ENCODE measurements around the gene LRRTM4.

Gene LRRTM4

DNA sequence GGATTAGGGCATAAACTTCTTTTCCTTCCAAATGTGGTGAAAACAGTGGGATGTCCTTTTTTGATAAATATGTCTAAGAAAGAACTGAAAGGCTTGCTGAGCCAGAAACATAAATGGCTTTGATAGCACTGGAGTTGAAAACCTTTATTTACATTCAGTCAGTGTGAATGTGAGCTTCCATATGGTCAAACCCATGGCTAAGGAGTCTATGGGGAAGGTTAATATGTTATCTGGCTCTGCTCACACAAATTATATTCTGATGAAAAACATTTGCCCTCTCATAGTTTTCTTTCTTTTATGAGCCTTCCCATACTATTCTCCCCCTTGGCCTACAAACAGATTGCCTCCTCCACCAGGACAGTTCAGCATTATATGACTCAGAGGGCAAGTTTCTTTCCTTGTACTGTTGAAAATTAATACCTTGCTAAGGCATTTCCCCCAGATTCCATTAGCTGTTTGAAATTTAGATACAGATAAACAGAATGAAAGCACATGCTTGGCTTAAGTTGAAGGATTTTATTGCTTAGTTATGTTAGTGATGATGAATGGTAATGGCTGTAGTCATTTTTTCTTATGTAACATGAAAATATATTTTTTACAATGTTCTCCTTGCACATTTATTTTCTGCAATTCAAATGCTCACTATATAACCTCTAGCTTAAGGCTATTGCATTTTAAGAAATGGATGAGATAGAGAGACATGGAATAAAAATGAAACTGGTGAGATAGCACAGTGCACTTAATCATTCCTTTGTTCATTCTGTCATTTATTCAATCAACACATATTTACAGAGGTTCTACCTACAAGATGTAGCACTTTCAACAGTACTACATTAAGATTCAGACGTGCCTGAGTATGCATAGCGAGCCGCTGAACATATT lies 544.1 kb downstream of the LRRTM4 start:
- no peak for DNase-seq

DNA sequence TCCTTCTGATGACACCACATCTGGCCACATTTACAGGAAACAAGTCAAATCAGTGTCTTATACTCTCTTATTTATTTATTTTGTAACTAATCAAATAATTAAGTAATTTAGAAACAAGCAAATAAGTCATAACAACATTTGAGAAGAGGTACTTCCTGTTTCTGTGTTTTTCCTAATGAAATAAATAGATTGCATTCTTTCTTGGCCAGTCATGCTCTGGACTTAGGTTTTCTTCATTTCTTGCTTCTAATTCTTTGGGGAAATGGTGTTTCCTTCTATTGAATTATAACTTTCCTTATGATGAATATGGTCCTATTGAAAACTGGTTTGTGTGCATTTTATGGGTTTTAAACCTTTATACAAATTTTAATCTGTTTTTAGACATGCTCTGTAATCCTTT lies 546.4 kb downstream of the LRRTM4 start:
- no peak for DNase-seq

DNA sequence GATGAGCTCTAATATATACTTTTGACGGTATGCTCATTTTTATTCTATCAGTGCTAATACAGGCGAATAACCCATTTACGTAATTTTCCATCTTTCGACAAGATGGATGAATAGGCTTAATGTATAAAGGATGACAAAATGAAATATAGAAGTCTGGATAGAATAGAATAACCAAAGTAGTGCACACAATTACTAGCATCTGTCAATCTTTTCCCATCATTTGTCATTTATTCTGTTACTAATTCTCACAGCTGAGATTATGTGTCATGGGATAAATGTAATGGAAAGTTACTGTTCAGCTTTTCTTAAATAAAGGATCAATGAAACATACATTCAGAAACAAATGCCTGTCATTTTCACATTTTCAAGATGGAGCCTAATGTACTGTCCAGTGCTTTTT lies 548.6 kb downstream of the LRRTM4 start:
- DNase-seq: no peak

DNA sequence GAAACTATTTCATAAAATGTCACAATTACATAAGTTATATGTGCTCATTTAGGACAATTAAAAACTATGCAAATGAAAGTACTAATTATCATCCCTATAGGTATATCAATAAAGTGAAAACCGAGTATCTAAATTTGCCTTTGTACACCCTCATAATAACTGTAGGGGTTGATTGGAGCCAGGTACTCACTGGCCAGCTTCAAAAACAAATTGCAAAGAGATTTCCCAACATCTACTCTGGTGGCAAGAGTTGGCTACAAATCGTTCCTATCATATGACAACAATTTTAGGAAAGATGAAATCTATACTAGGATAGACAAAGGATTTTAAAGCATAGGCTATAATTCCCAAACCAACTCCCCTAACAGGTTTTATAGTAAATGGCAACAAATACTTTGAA lies 556.4 kb downstream of the LRRTM4 start:
- no peak for DNase-seq

DNA sequence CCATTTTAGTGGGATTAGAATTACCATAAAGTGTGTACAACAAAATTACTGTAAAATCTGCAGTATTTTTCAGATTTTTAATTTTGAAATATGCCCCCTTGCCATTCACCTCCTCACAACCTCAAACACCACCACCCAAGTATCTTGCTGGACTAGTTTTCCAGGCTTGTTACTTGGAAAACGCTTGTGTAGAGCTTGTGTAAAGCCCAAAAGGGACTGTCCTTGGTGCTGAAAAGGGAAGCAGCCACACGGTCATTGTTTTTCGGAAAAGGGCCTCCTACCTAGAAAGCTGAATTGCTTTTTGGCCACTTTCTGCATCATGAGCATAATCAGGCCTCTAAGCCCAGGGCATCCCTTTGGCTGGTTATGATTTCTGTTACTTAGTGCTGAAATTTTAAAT lies 563.4 kb downstream of the LRRTM4 start:
- DNase-seq: no peak

DNA sequence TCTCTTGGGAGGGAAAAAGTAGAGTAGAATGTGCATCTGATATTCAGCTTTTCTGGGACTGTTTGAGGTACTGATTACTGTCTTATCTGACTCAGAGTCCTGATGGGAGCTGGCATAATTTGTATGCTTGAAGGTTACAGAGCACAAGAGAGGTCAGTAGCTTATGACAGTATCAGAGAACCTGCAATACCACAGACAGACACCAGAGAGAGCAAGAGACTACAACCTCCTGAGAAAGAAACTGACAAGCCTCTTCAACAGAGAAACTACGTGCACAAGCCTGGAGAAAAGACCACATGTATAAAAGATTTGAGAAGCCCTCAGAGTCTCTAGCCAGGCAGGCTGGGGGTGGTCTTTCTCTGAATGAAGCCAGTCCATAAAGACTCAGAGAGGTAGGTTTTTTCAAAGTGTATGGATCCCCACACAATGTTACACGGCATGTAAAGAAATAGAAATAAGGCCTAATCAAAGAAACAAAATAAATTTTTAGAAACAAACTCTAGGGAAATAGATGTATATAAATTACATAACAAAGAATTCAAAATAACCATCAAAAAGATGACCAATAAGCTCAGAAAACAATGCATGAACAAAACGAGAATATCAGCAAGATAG lies 568.3 kb downstream of the LRRTM4 start:
- DNase-seq: no peak

DNA sequence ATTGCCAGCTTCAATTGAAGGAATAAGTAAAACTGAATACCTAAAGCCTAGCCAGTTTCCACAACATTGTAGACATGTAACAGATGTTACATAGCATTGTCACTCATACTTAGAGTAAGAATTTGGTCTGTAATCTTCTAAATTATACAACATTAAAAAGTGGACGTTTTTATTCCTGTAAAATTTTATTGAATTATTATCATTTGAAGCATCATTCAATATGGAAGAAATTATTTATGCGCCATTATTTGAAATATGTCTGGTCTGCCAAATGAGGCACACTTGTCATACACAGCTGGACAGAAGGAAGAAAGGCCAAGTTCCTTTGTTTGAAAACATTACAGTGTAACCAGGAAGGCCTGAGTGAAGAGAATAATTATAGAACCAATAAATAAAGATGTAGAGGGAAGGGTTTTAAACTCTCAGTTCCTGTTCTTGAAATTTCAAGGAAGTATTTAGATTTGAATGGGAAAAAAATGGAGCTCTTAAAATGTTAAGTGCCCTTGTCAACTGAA lies 575.5 kb downstream of the LRRTM4 start:
- no peak for DNase-seq

DNA sequence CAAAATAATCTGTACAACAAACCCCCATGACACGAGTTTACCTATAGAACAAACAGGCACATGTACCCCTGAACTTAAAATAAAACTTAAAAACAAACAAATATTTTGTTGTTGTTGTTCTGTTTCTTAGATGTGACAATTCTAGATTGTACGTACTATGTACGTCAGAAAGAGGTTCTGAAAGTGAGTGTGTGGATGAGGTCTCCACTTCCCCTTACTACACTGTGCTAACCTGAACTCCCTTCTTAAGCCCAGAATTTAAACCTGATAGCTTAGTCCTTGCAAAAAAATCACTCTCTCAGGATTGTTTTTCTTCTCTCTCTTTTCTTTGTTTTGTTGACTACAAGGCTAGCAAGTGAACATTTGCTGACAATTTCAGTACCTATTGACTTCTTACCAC lies 581.6 kb downstream of the LRRTM4 start:
- DNase-seq: no peak

DNA sequence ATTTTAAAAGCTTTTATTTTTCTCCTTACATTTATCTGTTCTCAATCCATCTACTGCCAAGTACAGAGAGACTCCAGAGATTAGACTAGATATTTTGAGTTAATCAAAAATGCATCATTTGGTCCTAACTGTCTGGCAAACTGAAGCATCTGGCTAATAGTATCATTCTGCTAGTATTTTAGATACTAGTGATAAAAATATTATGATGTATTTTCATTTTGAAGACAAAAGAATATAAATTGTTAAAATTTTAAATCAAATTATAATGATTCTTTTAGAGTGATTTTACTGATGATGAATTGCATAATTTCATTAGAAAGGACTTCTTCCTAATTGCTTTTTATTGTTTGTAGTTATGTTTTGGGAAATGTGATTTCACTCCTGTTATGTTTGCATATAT lies 584.0 kb downstream of the LRRTM4 start:
- DNase-seq: no peak

DNA sequence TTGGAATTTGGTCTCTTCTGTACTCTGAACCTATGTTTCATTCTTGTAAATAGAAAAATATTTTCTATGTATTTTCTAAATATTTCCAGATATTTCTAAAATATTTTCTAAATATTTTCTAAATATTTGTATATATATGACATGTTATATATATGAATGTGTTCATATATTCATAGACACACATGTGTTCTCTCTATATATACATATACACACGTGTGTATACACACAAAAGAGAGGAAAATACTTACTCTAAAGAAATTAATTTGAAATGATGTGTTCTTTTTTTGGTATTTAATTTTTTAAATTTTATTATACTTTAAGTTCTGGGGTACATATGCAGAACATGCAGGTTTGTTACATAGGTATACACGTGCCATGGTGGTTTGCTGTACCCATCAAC lies 589.6 kb downstream of the LRRTM4 start:
- no peak for DNase-seq

DNA sequence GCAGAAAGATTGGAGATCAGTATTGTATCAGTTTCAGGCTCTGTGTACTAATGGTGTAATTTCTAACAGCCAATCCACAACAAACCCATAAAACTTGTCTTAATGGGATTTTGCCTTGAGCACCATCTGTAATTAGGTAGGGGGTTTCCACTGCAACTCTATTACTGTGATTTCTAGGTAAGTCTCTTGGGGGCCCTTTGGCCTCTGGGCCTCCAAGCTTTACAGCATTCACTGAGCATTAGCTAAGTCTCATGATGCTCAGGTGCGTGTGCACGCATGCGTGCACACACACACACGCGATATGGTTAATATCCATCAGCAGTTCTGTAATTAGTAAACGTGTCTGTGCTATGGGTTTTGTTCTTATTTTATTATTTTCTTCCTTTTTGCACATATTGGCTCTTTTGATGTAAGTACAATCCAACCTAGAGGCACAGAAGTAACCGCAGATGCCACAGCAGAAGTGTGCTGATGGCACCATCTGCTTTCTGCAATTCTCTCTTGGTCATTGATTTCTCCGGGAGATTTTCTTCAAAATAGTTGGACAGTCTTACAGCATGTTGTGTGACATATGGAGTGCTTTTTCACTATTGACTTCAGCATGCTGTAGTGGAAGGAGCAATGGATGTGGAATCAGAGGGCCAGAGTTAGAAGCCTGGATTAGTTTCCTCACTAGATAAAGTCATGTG lies 592.0 kb downstream of the LRRTM4 start:
- DNase-seq: peak; percentile 95

DNA sequence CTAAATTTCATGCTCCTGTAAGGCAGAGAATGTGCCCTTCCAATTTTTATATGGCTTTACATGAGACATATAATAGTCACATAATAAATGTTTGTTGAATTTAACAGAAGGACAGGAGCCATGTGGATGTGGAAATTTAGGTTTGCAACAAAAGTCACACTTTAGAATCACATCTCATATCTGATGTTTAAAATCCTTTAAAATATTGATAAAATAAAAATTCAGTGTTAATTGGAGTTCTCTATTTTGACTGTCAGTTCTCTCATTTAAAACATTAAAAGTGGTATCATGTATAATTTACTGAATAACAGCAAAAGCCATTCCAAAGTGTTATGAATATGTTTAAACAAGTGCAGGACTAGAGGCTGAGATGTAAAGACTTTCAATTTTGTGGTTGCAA lies 594.1 kb downstream of the LRRTM4 start:
- DNase-seq: no peak

DNA sequence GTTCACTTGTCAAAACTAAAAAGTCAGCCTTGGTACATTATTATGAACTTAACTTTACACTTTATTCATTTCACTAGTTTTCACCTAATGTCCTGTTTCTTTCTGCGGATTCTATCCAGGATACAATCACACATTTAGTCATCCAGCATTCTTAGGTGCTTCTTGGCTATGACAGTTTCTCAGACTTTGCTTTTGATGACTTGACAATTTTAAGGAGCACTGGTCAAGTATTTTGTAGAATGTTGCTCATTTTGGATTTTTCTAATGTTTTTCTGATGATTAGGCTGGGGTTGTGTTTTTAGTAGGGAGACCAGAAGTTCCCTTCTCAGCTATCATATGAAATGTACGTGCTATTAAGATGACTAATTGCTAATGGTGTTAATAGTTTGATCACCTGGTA lies 601.2 kb downstream of the LRRTM4 start:
- DNase-seq: no peak

DNA sequence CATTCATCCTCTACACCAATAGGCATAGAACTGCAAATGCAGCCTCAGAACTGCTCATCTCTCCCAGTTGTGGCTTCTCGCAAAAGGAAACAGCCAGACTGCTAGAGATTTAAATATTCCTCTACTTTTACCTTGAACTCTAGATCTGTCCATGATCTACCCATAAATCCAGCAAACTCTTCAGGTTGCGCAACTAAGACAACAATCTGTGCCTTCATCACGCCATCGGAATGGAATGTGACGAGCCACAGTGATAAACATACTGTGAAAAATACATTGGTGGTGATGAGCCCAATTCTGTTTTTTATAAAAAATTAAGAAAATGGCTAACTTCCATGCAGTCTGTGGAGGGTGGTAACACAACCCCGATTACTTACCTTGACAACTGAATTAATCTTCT lies 626.7 kb downstream of the LRRTM4 start:
- no peak for DNase-seq

DNA sequence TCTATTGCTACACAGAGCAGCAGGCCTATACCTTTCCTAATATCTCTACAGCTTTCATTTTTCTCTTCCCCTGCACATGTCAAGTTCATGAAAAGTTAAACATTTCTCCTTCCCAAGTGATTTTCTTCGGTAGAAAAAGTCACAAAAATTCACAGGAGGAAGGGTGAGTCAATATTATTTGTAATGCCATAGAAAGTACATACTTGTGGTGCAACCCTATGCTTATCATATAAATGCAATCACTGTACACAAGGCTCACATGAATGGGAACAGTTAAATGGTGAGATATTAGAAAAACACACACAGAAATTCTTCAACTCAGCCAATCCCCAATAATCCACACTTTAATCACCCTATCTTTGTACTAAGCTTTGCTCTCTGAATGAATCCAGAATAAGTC lies 651.6 kb downstream of the LRRTM4 start:
- no peak for DNase-seq

DNA sequence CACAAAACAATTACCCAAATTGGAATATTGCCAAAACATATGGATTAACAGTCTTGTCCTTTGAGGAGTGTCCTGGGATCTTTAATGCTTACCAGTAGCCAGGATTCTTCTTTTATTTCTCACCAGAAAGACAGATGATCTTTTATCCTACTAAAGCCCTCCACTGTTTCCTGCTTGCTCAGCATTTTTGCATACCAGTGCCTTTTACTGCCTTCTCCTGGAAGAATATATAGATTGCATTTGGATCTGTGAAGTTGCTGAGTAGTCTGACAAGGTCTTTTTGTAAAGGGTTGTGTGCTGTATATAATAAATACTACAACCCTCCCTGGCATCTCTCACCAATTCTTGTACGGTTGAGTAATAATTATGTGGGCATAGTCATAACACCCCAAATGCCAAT lies 652.2 kb downstream of the LRRTM4 start:
- DNase-seq: no peak

DNA sequence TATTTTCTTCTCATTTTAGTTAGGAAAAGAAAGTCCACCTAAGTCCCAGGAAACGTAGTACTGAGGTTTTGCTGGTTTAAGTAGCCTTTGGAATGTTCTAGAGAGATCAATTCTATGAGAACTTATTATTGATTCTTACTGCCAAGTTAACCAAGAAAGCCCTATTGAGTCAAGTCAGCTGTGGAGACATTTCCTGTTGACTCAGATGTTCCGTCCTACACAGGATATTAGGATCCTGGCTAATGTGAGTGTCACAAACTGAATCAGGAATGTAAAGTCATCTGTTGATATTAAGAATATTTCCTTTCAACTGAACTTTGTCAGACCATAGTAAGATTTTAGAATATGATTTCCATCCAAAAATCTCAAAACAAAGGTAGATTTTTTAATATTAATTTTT lies 654.3 kb downstream of the LRRTM4 start:
- DNase-seq: no peak

DNA sequence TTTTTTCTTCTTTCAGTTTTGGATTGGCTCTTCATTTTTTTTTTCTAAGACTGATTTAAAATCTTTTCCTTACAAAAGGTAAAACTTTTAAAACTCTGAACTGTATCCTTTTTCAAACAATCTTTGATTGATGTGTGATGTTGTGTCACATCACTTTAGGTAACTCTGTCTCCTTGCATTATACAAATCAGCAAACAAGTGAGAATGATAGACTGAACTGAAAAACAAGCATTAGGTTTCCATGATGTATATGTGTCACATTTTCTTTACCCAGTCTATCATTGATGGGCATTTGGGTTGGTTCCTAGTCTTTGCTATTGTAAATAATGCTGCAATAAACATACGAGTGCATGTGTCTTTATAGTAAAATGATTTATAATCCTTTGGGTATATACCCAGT lies 655.7 kb downstream of the LRRTM4 start:
- no peak for DNase-seq

DNA sequence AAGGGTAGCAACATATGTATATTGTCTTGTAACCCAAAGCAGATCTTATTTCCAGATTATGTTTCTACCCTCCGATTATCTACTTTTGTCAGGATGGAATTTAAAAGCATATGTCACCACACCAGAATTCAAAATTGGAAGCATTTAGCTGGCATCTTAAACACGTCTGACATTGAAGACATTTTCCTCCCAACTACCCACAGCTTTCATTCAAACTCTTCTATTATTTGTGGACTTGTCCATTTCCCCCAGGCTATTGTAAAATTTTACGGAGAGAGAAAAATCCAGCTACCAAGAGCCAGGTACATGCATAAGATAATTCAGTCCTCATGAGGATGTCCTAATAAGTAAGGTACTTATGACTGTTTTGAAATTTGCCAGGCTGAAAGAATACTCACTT lies 659.3 kb downstream of the LRRTM4 start:
- DNase-seq: no peak

DNA sequence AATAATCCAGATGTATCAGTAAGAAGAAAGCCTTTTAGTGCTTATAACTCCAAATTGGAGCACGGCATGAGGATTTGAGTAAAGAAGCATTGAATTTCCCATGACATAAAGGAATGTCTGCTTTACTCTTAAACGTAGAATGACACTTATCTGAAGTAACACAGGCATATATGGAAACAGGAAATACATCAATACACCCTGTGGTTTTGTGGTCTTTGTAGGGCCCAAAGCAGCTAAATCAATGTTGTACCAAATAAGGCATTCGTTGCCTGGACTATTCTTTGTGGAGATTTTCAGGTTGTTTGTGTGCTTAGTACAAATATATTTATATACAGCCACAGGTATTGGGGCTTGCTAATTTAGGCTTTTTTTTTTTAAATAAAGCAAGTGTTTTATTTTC lies 660.5 kb downstream of the LRRTM4 start:
- no peak for DNase-seq

DNA sequence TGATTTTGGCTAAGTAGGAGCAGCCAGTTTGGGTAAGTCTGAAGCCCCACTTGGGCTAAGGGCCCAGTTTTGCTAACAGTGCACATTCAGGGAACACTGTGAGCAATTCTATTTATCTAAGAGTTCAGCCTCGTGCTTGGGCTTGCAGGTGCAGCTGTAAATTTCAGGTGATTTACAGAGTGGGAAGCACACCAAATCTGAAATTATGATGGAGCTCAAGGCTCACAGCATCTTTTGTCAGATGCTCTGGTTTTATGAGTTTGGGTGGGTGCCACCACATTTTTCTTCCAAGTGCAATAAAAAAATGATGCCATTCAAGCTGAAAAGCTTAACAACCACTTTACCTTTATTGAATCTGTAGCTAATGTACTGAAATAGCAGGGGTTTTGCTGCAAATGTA lies 671.2 kb downstream of the LRRTM4 start:
- DNase-seq: no peak

DNA sequence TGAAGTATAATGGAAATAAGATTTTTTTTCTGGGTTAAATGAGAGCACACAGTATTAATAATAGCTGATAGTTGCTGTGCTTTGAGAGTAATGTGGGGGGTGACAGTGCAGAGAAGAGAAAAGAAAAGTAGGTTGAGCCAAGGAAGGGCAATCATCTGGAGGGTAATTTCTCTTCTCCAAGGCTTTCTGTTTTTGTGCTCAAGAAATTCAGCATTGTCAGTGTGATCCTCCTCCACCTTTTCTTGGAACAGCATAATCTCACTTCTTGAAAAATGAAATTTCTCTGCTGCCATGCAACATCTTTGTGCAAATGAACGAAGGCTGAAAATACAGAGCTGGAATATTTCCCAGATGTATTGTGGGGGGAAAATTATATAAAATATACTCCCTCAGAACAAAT lies 673.1 kb downstream of the LRRTM4 start:
- DNase-seq: no peak

DNA sequence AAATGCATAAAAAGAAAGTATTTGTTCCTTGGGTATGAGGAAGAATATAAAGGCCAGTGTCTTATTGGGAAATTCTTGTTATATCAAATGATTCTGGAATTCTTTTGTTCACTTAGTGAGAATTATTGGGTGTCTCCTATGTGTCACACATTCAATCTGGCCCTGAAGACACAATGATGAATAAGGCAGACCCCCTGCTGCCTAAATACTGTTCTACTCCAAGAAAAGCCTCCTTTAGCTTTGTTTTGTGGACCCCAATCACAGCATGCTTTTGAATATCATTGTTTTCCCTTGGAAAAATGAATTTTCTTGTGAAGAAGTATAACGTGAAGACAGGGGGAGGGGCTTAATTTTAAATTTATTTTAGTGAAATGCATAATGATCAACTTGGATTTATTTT lies 682.4 kb downstream of the LRRTM4 start:
- no peak for DNase-seq
